LNCAP (cell line): ENCODE data around the gene HSPBP1.

Source experiments
- TF ChIP-seq, protein P1 (sequence below): fragments of 450-650 bp; IDR thresholded peaks from 2 replicates; pipeline ENCODE4 v1.5.1; 2017; ENCODE audit warnings: mild to moderate bottlenecking

The HSPBP1 gene

DNA sequence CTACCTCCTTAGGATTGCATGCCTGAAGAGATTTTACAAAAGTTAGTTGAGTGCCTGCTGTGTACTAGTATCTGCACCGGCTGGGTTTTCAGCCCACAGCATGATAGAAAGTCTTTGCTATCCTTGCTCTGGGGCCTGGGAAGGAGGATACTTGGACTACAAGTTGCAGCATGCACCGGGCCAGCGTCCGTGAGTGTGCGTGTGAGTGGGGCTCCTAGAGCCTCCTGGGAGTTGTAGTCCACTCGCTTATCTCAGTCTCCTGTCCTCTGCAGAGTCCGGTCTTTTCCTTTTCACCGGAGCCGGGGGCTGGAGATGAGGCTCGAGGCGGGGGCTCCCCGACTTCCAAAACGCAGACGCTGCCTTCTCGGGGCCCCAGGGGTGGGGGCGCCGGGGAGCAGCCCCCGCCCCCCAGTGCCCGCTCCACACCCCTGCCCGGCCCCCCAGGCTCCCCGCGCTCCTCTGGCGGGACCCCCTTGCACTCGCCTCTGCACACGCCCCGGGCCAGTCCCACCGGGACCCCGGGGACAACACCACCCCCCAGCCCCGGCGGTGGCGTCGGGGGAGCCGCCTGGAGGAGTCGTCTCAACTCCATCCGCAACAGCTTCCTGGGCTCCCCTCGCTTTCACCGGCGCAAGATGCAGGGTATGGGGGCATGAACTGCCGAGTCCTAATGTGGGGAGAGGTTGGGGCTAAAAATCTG, 24.5 kb upstream of the HSPBP1 start:
- TF ChIP-seq, protein P1, sequence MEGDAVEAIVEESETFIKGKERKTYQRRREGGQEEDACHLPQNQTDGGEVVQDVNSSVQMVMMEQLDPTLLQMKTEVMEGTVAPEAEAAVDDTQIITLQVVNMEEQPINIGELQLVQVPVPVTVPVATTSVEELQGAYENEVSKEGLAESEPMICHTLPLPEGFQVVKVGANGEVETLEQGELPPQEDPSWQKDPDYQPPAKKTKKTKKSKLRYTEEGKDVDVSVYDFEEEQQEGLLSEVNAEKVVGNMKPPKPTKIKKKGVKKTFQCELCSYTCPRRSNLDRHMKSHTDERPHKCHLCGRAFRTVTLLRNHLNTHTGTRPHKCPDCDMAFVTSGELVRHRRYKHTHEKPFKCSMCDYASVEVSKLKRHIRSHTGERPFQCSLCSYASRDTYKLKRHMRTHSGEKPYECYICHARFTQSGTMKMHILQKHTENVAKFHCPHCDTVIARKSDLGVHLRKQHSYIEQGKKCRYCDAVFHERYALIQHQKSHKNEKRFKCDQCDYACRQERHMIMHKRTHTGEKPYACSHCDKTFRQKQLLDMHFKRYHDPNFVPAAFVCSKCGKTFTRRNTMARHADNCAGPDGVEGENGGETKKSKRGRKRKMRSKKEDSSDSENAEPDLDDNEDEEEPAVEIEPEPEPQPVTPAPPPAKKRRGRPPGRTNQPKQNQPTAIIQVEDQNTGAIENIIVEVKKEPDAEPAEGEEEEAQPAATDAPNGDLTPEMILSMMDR, result no peak

DNA sequence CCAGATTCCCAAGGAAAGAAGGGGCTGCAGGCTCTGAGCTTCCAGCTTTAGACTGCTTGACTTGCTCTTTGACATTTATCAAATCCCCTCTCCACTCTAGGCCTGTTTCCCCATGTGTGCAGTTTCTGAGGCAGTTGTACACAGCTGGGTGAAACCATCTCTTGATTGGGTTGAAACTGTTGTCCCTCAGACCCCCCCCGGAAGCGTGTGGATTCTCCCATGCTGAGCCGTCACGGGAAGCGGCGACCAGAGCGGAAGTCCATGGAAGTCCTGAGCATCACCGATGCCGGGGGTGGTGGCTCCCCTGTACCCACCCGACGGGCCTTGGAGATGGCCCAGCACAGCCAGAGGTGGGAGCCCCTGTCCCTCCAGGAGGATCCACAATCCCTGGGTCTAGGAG, 23.6 kb upstream of the HSPBP1 start:
- TF ChIP-seq, protein P1, result no peak

DNA sequence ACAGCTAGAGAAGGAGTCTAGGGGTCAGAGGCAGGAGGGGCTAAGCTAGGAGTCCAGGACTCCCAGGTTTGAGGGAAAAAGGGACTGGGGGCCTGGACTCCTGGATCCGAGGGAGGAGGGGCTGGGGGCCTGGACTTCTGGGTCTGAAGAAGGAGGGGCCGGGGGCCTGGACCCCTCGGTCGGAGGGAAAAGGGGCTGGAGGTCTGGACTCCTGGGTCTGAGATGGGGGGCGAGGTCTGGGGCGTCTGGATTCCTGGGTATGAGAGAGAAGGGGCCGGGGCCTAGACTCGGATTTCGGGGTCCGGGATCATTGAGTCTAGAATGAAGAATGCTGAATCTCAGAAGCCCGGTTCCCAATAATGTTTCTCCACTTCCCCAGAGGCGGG, 22.4 kb upstream of the HSPBP1 start:
- TF ChIP-seq, protein P1, result no peak

DNA sequence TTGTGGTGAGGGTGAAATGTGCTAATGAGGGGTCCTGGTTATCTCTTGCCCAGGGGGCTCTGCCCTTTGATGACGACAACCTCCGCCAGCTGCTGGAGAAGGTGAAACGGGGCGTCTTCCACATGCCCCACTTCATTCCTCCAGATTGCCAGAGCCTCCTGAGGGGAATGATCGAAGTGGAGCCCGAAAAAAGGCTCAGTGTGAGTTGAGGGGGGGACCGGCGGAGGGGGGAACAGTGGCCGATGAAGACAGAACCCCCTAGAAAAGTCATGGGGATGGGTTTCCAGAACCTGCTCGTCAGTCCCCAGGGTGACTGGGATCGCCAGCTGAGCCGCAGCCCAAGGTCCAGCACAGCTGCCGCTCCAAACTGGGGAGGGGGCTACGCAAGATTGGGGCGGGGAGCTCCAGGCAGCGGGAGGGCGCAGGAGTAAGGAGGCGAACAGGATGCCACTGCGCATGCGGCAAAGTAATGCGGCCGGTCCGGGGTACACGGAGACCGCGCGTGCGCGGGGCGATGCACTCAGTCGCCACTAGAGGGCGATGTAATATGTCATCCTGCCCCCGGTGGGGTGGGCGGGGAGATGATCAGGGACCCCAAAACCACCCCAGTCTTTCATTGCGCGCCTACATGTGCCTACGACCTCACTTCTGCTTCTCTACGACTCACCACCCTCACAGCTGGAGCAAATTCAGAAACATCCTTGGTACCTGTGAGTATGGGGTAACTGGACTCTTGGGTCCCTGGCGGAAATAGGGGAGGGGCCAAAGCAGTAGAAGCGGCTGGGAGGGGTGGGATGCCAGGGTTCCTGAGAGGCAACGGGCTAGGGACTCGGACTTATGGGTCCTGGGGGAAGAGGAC, 21.8 kb upstream of the HSPBP1 start:
- TF ChIP-seq, protein P1, result peak; percentile 69

DNA sequence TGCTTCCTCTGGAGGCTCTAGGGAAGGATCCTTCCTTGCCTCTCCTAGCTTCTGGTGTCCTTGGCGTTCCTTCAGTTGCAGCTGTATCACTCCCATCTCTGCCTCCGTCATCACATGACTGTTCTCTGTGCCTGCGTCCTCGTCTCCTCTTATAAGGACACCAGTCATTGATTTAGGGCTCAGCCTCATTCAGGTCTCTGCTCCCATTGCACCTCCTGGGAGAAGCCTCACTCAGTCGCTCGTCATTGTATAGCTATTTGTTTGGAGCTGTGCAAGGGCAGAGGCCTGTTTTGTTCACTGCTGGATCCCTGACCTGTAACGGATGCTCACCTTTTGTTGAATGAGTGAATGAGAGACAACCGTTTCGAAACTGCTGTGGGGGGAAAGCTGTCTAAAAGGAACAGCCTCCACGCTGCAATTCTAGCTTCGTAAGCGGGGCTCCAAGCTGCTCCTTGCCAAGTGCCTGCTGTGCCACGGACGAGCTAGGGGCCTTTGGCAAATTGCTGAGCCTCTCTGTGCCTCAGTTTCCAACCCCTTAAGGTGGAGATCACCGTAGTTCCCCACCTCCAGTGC, 21.1 kb upstream of the HSPBP1 start:
- TF ChIP-seq, protein P1, result no peak

DNA sequence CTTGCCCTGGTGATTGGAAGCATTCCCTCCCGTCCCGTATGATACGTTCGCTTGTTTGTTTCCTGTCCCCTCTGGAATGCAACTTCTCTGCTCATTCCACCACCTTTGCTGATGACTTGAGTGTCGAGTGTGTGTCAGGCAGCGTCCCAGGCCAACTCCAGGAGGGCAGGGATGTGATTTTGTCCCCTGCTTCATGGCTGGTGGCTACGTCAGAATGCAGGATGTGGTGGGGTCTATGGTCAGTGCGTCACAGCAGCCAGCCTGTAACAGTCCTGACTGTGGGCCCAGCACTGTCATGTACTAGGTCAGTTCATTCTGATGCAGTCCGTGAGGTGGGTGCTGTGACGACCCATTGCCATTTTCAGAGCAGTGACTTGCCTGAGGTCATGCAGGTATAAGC, 20.1 kb upstream of the HSPBP1 start:
- TF ChIP-seq, protein P1, result no peak

DNA sequence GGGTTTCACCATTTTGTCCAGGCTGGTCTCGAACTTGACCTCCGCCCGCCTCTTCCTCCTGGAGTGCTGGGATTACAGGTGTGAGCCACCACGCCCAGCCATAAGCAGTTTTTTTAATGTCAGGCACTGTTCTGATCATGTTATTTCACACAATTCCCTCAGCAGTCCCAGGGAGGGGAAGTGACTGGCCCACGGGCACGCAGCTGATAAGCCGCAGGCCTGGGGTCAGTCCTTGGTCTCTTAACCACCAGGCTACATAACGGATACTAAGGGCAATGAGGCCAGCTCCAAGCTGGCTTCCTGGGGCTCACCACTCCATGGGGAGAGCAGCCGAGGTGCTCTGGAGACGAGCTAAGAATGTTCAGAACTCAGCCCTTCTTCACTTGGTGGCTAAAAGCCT, 17.4 kb upstream of the HSPBP1 start:
- TF ChIP-seq, protein P1, result no peak
